ENCODE data around the gene ZBTB18.

GRCh38 chr1:244013100-244013499 lies 38.0 kb upstream of the ZBTB18 start:
- TF ChIP-seq CREB5 (CRISPR knock-in tag; IDR thresholded peaks at IDR 0.05; ENCODE audit: low read depth) (no peak), PATZ1 (CRISPR knock-in tag; IDR thresholded peaks at IDR 0.05; ENCODE audit: borderline replicate concordance) (no peak)

All from SK-N-SH treated with all-trans-retinoic acid at 6 μM for 48 hours (cell line).